SH-SY5Y (cell line): ENCODE measurements around the gene OR8J1.

Experiments used
- GATA2 ChIP-seq: IDR thresholded peaks from 2 replicates; pipeline ENCODE4 v1.6.1; 2011; ENCODE audit warnings: mild to moderate bottlenecking, low read depth, low read length
- GATA3 ChIP-seq: IDR thresholded peaks from 2 replicates; pipeline ENCODE4 v1.6.1; 2011; ENCODE audit warnings: low read depth, mild to moderate bottlenecking, low read length, moderate library complexity

DNA sequence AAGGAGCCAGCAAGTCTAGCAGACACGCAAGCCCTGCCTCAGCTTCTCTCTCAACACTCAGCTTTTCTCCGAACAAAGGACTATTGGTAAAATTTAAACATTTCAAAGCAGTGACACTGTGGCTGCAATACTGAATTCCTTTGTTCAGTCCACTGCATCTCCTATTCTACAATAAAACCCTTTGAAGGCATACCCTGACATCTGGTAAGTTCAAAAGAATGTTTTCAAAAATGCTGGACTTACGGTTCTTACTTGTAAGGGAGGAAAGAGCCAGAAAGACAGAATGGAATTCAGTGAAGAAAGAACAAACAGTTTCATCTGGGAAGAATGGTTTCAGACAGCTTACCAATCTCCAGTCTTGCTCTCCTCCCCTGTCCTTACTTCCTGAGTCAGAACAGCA is 20.9 kb upstream of the OR8J1 start:
- TF ChIP-seq GATA3, result no peak
- no peak for TF ChIP-seq GATA2
